ENCODE results near the gene CDCA5. TPM values are rescaled to one million over a fixed set of nuclear protein-coding genes. Genes with fewer than 3 reads are reported as not detected.

CDCA5 gene
- total RNA-seq, 1 experiment from 2014 or later = 92.9 TPM

DNA sequence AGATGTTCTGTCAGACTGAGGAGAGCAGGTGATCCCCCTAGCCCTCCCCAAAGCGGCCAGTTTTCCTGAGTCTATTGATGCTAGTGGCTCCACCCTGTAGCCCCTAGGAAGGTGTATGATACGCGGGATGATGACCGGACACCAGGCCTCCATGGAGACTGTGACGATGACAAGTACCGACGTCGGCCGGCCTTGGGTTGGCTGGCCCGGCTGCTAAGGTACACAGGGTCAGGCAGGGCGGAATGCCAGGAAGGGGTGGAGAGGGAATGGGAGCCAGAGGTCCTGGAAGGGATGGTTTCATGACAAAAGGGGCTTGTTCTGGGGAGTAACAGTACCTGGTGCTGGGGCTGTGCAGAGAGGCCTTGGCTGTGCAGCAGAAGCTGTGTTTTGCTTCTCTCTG is 3.4 kb upstream of the CDCA5 start:
- no TSS peak for BruUV-seq (replicated peaks)
- ATAC-seq (no peak), DNase-seq (ENCODE audit: low read depth, low spot score) (no peak)
- no peaks in the 10 kb centered on the region for H3K27me3 ChIP-seq (ENCODE audit: control insufficient read depth, insufficient read depth, low read length)
- TF ChIP-seq, protein P1, sequence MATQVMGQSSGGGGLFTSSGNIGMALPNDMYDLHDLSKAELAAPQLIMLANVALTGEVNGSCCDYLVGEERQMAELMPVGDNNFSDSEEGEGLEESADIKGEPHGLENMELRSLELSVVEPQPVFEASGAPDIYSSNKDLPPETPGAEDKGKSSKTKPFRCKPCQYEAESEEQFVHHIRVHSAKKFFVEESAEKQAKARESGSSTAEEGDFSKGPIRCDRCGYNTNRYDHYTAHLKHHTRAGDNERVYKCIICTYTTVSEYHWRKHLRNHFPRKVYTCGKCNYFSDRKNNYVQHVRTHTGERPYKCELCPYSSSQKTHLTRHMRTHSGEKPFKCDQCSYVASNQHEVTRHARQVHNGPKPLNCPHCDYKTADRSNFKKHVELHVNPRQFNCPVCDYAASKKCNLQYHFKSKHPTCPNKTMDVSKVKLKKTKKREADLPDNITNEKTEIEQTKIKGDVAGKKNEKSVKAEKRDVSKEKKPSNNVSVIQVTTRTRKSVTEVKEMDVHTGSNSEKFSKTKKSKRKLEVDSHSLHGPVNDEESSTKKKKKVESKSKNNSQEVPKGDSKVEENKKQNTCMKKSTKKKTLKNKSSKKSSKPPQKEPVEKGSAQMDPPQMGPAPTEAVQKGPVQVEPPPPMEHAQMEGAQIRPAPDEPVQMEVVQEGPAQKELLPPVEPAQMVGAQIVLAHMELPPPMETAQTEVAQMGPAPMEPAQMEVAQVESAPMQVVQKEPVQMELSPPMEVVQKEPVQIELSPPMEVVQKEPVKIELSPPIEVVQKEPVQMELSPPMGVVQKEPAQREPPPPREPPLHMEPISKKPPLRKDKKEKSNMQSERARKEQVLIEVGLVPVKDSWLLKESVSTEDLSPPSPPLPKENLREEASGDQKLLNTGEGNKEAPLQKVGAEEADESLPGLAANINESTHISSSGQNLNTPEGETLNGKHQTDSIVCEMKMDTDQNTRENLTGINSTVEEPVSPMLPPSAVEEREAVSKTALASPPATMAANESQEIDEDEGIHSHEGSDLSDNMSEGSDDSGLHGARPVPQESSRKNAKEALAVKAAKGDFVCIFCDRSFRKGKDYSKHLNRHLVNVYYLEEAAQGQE (IDR thresholded peaks at IDR 0.05; ENCODE audit: insufficient read depth in 1 of 2, low read depth in 2 of 2, low read length in 1 of 2) = no peak
- TF ChIP-seq POLR2AphosphoS5 (IDR thresholded peaks at IDR 0.05; ENCODE audit: low read depth, low read length) = no peak
- TF ChIP-seq SIN3A (IDR thresholded peaks at IDR 0.05; ENCODE audit: borderline replicate concordance, insufficient read depth, low read depth, low read length) = no peak
- TF ChIP-seq TCF7L2 (IDR thresholded peaks at IDR 0.05; ENCODE audit: low read depth, low read length) = no peak
- TF ChIP-seq, protein P2, sequence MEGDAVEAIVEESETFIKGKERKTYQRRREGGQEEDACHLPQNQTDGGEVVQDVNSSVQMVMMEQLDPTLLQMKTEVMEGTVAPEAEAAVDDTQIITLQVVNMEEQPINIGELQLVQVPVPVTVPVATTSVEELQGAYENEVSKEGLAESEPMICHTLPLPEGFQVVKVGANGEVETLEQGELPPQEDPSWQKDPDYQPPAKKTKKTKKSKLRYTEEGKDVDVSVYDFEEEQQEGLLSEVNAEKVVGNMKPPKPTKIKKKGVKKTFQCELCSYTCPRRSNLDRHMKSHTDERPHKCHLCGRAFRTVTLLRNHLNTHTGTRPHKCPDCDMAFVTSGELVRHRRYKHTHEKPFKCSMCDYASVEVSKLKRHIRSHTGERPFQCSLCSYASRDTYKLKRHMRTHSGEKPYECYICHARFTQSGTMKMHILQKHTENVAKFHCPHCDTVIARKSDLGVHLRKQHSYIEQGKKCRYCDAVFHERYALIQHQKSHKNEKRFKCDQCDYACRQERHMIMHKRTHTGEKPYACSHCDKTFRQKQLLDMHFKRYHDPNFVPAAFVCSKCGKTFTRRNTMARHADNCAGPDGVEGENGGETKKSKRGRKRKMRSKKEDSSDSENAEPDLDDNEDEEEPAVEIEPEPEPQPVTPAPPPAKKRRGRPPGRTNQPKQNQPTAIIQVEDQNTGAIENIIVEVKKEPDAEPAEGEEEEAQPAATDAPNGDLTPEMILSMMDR (IDR thresholded peaks at IDR 0.05) = no peak
- ChIA-PET POLR2A (no interaction called here), CTCF (no interaction called here)
- no peaks in the 10 kb centered on the region for H3K9me3 ChIP-seq (ENCODE audit: control insufficient read depth, insufficient read depth, low read depth, low read length)
- intact Hi-C loops (cut with micrococcal nuclease; ENCODE audit: unreplicated experiment) = no loop called here
- no peak overlapping the region for H3K27ac ChIP-seq (ENCODE audit: low read length)
- in situ Hi-C loops (cut with HindIII; ENCODE audit: low pct_unique_long_range_greater_than_20kb, low sequenced_read_pairs) = no loop called here
- no peak overlapping the region for H3K4me3 ChIP-seq (ENCODE audit: low read depth in 2 of 2, low read length in 2 of 2)
- H3K36me3 ChIP-seq (ENCODE audit: control insufficient read depth, insufficient read depth, low read length) = peaks cover 3% of the 10 kb centered on the region; the same call in 1 of the 2 replicates
- H3K4me1 ChIP-seq (ENCODE audit: control insufficient read depth, insufficient read depth, low read length) = peaks cover 15% of the 10 kb centered on the region

DNA sequence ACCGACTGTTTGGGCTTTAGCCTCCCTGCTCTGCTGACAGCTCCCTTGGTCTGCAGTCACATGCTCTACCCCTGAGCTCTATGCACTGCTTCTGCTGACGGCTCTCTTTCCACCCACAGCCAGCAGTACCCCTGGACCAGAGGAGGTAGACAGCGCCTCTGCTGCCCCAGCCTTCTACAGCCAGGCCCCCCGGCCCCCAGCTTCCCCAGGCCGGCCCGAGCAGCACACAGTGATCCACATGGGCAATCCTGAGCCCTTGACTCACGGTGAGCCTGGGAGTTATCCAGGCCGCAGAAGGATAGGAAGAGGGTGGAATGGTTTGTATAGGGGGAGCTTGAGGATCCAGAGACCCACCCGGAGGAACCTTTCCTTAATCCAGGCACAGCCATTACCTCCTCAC is 3.0 kb upstream of the CDCA5 start:
- intact Hi-C loops (cut with micrococcal nuclease; ENCODE audit: unreplicated experiment) = no loop called here
- TF ChIP-seq SIN3A (IDR thresholded peaks at IDR 0.05; ENCODE audit: borderline replicate concordance, insufficient read depth, low read depth, low read length) (no peak), POLR2AphosphoS5 (IDR thresholded peaks at IDR 0.05; ENCODE audit: low read depth, low read length) (no peak), TCF7L2 (IDR thresholded peaks at IDR 0.05; ENCODE audit: low read depth, low read length) (no peak)
- TF ChIP-seq, protein P1 (IDR thresholded peaks at IDR 0.05; ENCODE audit: insufficient read depth in 1 of 2, low read depth in 2 of 2, low read length in 1 of 2) = no peak
- TF ChIP-seq, protein P2 (IDR thresholded peaks at IDR 0.05) = no peak
- DNase-seq (ENCODE audit: low read depth, low spot score) (no peak), ATAC-seq (no peak)
- Histone ChIP-seq H3K4me1 (ENCODE audit: control insufficient read depth, insufficient read depth, low read length) (peaks cover 15% of the 10 kb centered on the region), H3K27ac (ENCODE audit: low read length) (no peak overlapping the region), H3K27me3 (ENCODE audit: control insufficient read depth, insufficient read depth, low read length) (no peaks in the 10 kb centered on the region), H3K36me3 (ENCODE audit: control insufficient read depth, insufficient read depth, low read length) (peaks cover 3% of the 10 kb centered on the region; the same call in 1 of the 2 replicates), H3K9me3 (ENCODE audit: control insufficient read depth, insufficient read depth, low read depth, low read length) (no peaks in the 10 kb centered on the region), H3K4me3 (ENCODE audit: low read depth in 2 of 2, low read length in 2 of 2) (no peak overlapping the region)
- no TSS peak for BruUV-seq (replicated peaks)
- CTCF ChIA-PET = no interaction called here
- POLR2A ChIA-PET = no interaction called here
- in situ Hi-C loops (cut with HindIII; ENCODE audit: low pct_unique_long_range_greater_than_20kb, low sequenced_read_pairs) = no loop called here

All from Panc1 (cell line).